Stomach (tissue), 4 donors: ENCODE results near the gene CRYBA1.

Source experiments
- EP300 ChIP-seq: sonication (generic); formaldehyde crosslinking; IDR thresholded peaks from one replicate; pipeline ENCODE4 v1.6.1; 2017; ENCODE audit warnings: antibody characterized with exemption
- POLR2A ChIP-seq, 4 donors: fragments of 450-650 bp; IDR thresholded peaks; one replicate each; pipeline ENCODE4 v1.6.1; 2016; ENCODE audit warnings: antibody characterized with exemption in 4 of 4, control low read depth in 2 of 4, mild to moderate bottlenecking in 1 of 4, moderate library complexity in 1 of 4
- POLR2AphosphoS5 ChIP-seq, 3 donors: sonication (generic); formaldehyde crosslinking; IDR thresholded peaks; one replicate each; pipeline ENCODE4 v1.6.1; 2016; ENCODE audit warnings: antibody characterized with exemption in 3 of 3
- TF ChIP-seq, protein P1 (sequence below), 7 experiments: fragments of 450-650 bp in 4 of 7; fragments of 200-600 bp in 3 of 7; sonication (generic) in 3 of 7; IDR thresholded peaks; one replicate each; pipeline ENCODE4 v1.5.1; 2016 to 2019; ENCODE audit warnings: antibody characterized with exemption in 7 of 7, control low read depth in 2 of 7, mild to moderate bottlenecking in 1 of 7

DNA sequence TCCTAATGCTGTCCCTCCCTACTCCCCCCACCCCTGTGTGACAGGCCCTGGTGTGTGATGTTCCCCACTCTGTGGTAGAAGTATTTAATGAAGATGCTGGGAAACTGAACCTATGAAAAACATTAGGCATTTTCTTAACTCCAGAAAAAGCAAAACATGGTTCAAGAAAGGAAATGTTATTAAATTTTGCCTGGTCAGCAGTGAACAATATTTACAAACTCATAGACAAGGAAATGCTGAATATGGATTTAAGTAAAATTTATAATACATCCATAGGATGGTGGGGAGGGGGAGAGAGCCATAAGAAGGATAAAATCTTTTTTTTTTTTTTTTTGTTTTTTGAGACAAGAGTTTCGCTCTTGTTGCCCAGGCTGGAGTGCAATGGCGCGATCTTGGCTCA, 10.8 kb upstream of the CRYBA1 start:
- TF ChIP-seq, protein P1, sequence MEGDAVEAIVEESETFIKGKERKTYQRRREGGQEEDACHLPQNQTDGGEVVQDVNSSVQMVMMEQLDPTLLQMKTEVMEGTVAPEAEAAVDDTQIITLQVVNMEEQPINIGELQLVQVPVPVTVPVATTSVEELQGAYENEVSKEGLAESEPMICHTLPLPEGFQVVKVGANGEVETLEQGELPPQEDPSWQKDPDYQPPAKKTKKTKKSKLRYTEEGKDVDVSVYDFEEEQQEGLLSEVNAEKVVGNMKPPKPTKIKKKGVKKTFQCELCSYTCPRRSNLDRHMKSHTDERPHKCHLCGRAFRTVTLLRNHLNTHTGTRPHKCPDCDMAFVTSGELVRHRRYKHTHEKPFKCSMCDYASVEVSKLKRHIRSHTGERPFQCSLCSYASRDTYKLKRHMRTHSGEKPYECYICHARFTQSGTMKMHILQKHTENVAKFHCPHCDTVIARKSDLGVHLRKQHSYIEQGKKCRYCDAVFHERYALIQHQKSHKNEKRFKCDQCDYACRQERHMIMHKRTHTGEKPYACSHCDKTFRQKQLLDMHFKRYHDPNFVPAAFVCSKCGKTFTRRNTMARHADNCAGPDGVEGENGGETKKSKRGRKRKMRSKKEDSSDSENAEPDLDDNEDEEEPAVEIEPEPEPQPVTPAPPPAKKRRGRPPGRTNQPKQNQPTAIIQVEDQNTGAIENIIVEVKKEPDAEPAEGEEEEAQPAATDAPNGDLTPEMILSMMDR (IDR thresholded peaks at IDR 0.05): no peak
- TF ChIP-seq POLR2A (IDR thresholded peaks at IDR 0.05) (no peak), EP300 (no peak), POLR2AphosphoS5 (IDR thresholded peaks at IDR 0.05) (no peak)
